Natural killer cell (primary cell): Measurements from ENCODE around the gene DPY19L3. TPM values are rescaled to one million over a fixed set of nuclear protein-coding genes. Genes with fewer than 3 reads are reported as not detected.

Experiments
- ATAC-seq, 3 donors: fragments of 150-1000 bp in 2 of 3; fragments of 200-7000 bp in 1 of 3; cut with Tn5 transposase; 1 replicate in 1 of 3; 2 replicates in 2 of 3; pipeline ENCODE4 v1.10.0; 2021; ENCODE audit warnings: mild to moderate bottlenecking in 2 of 3, moderate library complexity in 2 of 3
- DNase-seq, 2 donors: peaks; one replicate each; pipeline versions ENCODE4 v3.0.0 to v3.0.0-alpha.2; 2013 to 2021; ENCODE audit warnings: mixed read lengths in 1 of 2
- H3K27ac ChIP-seq: one replicate; pipeline ENCODE4 v1.5.1; 2013; ENCODE audit warnings: mild to moderate bottlenecking, low read length
- H3K27me3 ChIP-seq: one replicate; pipeline ENCODE4 v1.6.1; 2013; ENCODE audit warnings: low read length; ENCODE audit not compliant: control insufficient read depth, insufficient read depth
- H3K36me3 ChIP-seq: one replicate; pipeline ENCODE4 v1.6.1; 2013; ENCODE audit warnings: low read length; ENCODE audit not compliant: control insufficient read depth, insufficient read depth
- H3K4me1 ChIP-seq: one replicate; pipeline ENCODE4 v1.6.1; 2013; ENCODE audit warnings: low read length; ENCODE audit not compliant: control insufficient read depth, insufficient read depth
- H3K4me3 ChIP-seq: one replicate; pipeline ENCODE4 v1.5.1; 2013; ENCODE audit warnings: low read length
- H3K9me3 ChIP-seq: one replicate; pipeline ENCODE4 v1.6.1; 2013; ENCODE audit warnings: low read length; ENCODE audit not compliant: control insufficient read depth, insufficient read depth
- H3K27ac Mint-ChIP-seq, 2 donors: one replicate each; pipeline ENCODE4 v1.8.0; 2022; ENCODE audit warnings: mild to moderate bottlenecking in 2 of 2, mixed read lengths in 2 of 2, moderate library complexity in 1 of 2
- H3K27me3 Mint-ChIP-seq, 2 donors: one replicate each; pipeline ENCODE4 v1.8.0; 2022; ENCODE audit warnings: low read depth in 2 of 2, mixed read lengths in 2 of 2
- H3K36me3 Mint-ChIP-seq: one replicate; pipeline ENCODE4 v1.8.0; 2022; ENCODE audit warnings: mixed read lengths
- H3K4me1 Mint-ChIP-seq, 2 donors: one replicate each; pipeline ENCODE4 v1.8.0; 2022; ENCODE audit warnings: mixed read lengths in 2 of 2
- H3K4me3 Mint-ChIP-seq: one replicate; pipeline ENCODE4 v1.8.0; 2022; ENCODE audit warnings: mild to moderate bottlenecking, moderate library complexity, mixed read lengths
- H3K9me3 Mint-ChIP-seq, 2 donors: one replicate each; pipeline ENCODE4 v1.8.0; 2022; ENCODE audit warnings: mixed read lengths in 2 of 2
- WGBS: methylation state at CpG from one replicate; pipeline ENCODE4 v1.1.7; 2013; ENCODE audit warnings: missing lambda C conversion rate; ENCODE audit not compliant: insufficient coverage; 5-methylcytosine and 5-hydroxymethylcytosine counted together
- intact Hi-C: fragments of 100-400 bp; cut with micrococcal nuclease; formaldehyde crosslinking; loops from one replicate; pipeline ENCODE4 v1.14.2; 2022
- total RNA-seq, 4 donors: library from RNA; stranded (reverse); fragments of 120-200 nt in 1 of 4; gene quantifications; one replicate each; pipeline versions ENCODE4 v1.2.3 to v1.2.4, GENCODE V29; 2013 to 2022
- TF ChIP-seq, protein P1 (sequence below): fragments of 200-600 bp; IDR thresholded peaks from one replicate; pipeline ENCODE4 v1.8.0; 2022; ENCODE audit warnings: antibody characterized with exemption

Gene DPY19L3
- total RNA-seq, 3 donors from 2014 or later (not counting 1 experiment from before 2014, with no cell fraction given), result 26.7 to 28.1 (median 27.6) TPM

DNA sequence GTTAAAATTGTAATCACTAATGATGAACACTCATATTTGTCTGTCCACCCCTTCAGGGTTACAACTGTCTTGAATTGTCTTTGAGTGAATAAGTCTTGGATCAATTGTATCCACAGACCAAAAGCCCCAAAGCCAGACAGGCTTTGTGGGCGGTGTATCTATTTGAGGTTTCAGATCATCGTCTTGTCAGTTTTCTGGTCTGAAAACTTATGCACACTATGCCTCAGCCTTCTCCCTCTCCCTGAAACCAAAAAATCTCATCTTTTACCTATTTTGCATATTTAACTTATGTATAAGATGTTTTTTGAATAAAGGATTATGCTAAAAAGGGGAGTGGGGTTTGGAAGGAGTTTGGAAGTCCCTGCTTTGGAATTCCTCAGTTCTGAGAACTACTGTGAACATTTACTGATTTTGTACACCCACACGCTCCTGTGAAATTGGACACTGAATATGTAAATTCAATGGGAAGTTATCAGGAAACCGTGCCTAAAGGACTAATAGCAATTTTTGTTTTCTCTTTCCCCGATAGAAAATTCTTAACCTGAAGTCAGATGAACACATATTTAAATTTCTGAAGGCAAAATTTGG lies 52.1 kb downstream of the DPY19L3 start:
- Histone ChIP-seq H3K36me3 (peaks cover 15% of the 10 kb centered on the region), H3K4me1 (no peaks in the 10 kb centered on the region), H3K27ac (no peak overlapping the region), H3K27me3 (no peaks in the 10 kb centered on the region), H3K9me3 (no peaks in the 10 kb centered on the region), H3K4me3 (no peak overlapping the region)
- Mint-ChIP-seq H3K4me3 (no peak overlapping the region), H3K36me3 (no peaks in the 10 kb centered on the region), H3K9me3 (no peaks in the 10 kb centered on the region), H3K4me1 (no peaks in the 10 kb centered on the region), H3K27me3 (no peaks in the 10 kb centered on the region), H3K27ac (no peak overlapping the region)
- intact Hi-C loops, result no loop called here
- WGBS, result 93% methylated on average over 5 of the region's 5 CpGs
- DNase-seq (no peak), ATAC-seq (no peak)
- TF ChIP-seq, protein P1, sequence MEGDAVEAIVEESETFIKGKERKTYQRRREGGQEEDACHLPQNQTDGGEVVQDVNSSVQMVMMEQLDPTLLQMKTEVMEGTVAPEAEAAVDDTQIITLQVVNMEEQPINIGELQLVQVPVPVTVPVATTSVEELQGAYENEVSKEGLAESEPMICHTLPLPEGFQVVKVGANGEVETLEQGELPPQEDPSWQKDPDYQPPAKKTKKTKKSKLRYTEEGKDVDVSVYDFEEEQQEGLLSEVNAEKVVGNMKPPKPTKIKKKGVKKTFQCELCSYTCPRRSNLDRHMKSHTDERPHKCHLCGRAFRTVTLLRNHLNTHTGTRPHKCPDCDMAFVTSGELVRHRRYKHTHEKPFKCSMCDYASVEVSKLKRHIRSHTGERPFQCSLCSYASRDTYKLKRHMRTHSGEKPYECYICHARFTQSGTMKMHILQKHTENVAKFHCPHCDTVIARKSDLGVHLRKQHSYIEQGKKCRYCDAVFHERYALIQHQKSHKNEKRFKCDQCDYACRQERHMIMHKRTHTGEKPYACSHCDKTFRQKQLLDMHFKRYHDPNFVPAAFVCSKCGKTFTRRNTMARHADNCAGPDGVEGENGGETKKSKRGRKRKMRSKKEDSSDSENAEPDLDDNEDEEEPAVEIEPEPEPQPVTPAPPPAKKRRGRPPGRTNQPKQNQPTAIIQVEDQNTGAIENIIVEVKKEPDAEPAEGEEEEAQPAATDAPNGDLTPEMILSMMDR, result no peak

DNA sequence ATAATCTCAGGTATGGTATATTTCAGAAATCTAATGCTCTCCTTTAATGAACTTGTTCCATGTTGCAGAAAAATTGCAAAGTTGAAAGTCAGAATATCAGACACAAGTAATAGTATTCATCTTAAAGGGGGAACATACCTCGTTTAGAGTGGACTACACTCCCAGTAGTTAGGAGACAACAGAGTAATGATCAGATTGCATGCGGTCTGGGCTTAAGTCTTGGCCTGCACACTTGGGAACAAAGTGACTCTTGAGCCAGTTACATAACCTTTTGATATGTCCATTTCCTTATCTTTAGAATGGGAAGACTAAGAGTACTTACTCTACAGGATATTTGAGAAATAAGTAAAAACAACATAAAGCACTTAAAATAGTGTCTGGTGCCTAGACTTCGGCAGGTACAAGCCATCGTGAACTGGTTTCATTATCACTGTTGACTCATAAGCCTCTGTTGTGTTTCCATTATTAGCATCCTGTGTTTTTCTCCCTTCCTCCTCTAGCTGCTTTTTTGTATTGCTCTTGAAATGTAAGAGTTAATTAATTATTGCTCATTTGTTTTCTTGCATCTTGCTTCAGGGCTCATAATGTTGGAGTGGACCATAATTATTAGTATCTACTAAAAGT lies 53.0 kb downstream of the DPY19L3 start:
- H3K27me3 Mint-ChIP-seq, result no peaks in the 10 kb centered on the region
- H3K27me3 ChIP-seq, result no peaks in the 10 kb centered on the region
- ATAC-seq (no peak), DNase-seq (no peak)
- no peak overlapping the region for H3K4me3 Mint-ChIP-seq
- peaks cover 17% of the 10 kb centered on the region for H3K36me3 ChIP-seq
- TF ChIP-seq, protein P1, result no peak
- WGBS, result 86% methylated on average over 4 of the region's 4 CpGs
- intact Hi-C loops, result no loop called here
- H3K4me1 ChIP-seq, result no peaks in the 10 kb centered on the region
- H3K27ac ChIP-seq, result no peak overlapping the region
- H3K9me3 Mint-ChIP-seq, result no peaks in the 10 kb centered on the region
- no peak overlapping the region for H3K4me3 ChIP-seq
- no peaks in the 10 kb centered on the region for H3K36me3 Mint-ChIP-seq
- H3K4me1 Mint-ChIP-seq, result no peaks in the 10 kb centered on the region
- no peaks in the 10 kb centered on the region for H3K9me3 ChIP-seq
- no peak overlapping the region for H3K27ac Mint-ChIP-seq

DNA sequence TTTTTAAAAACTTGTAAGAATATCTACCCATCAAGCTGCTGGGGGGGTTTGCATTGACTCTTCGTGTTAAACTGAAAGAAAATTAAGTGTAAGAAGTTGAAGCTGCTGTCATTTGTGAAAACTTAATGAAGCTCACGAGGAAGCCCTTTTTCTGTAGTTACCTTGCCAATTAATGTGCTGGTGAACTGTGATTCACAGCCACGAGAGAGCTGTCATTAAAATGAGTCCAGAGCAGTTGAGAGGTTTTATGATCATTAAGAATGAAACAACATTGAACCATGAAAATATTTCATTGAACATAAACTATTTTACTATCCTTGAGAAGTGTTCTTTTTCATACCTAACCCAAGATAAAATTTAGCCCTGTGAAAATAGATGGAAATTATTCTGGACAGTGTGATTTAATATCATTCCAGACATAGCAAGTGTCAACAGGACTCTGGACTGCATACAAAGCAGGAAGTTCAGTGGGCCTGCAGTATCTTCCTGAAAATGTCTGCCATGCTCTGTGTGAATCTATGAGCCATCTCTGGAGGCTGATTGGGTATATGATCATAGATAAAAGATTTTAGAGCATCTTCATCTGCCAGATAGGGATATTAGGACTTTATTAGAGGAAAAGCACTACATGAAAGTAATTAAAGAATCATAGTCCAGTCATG lies 53.8 kb downstream of the DPY19L3 start:
- intact Hi-C loops, result no loop called here
- H3K27ac ChIP-seq, result no peak overlapping the region
- no peak overlapping the region for H3K4me3 Mint-ChIP-seq
- no peaks in the 10 kb centered on the region for H3K4me1 Mint-ChIP-seq
- no peak for ATAC-seq
- no peaks in the 10 kb centered on the region for H3K27me3 Mint-ChIP-seq
- DNase-seq, result no peak
- H3K27me3 ChIP-seq, result no peaks in the 10 kb centered on the region
- peaks cover 19% of the 10 kb centered on the region for H3K36me3 ChIP-seq
- H3K27ac Mint-ChIP-seq, result no peak overlapping the region
- no peaks in the 10 kb centered on the region for H3K4me1 ChIP-seq
- no peaks in the 10 kb centered on the region for H3K36me3 Mint-ChIP-seq
- 94% methylated on average over 2 of the region's 3 CpGs for WGBS
- no peaks in the 10 kb centered on the region for H3K9me3 ChIP-seq
- H3K4me3 ChIP-seq, result no peak overlapping the region
- TF ChIP-seq, protein P1, result no peak
- no peaks in the 10 kb centered on the region for H3K9me3 Mint-ChIP-seq
